AG20443 (cell line): Measurements from ENCODE around the gene SYK.

Experiments
- DNase-seq: peaks from one replicate; pipeline ENCODE4 v3.0.0; 2012; ENCODE audit warnings: low spot score, mixed read lengths

Gene SYK

GRCh38 chr9:90906316-90907055 lies 104.9 kb downstream of the SYK start:
- no peak for DNase-seq

- no peak for DNase-seq
These were observed 105.4 kb downstream of the SYK start for GRCh38 chr9:90907056-90907445.

DNA sequence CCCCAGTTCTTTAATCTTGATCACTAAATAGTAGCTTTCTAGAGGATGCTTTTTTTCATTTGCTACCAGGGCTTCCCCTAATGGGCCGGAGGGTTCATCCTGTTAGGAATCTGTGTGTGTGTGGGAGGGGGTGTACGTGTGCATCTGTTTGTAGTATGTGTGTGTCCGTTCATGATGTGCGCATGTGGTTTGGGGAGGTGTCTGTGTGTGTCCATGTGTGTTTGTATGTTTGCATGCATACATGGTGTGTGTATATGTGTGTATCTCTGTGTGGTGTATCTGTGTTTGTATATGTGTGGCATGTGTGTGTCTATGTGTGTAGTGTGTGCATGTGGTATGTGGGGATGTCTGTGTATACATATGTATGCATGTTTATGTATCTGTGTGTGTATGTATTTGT lies 106.2 kb downstream of the SYK start:
- no peak for DNase-seq

DNA sequence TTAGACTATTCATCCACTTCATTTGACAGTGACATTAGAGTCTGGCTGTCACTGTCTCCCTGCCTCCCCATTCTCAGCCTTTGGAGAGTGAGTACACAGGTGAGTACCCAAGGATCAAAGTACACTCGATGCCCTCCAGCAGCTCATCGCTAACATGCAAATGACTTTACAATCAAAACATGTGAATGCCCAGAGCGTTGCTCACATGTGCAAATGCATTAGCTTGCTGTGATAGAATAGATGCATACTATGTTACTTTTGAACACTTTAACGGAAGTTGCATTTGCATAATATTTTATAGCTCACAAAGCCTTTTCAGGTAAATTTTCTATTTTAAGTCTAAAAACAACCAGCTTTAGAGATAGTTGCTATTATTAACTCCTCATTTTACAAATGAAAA lies 107.6 kb downstream of the SYK start:
- no peak for DNase-seq

DNA sequence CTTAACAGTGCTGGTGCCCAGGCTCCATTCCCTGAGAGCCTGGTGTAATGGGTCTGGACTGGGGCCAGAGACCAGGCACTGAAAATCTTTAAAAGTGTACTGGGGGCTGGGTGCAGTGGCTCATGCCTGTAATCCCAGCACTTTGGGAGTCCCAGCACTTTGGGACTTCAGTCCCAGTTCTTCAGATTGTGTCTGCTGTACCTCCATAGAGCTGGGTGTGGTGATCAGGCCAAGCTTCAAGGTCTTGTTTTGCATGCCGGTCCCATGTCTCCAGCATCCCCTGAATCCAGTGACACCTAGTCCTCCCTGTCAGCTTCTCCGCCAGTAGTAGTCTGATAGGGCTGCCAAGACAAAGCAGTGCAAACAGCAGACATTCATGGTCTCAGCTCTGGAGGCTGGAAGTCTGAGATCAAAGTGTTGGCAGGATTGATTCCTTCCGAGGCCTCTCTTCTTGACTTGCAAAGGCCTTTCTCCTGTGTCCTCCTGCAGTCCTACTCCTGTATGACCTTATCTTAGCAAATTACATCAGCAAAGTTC lies 108.2 kb downstream of the SYK start:
- DNase-seq: no peak

- DNase-seq: no peak
These were observed 112.6 kb downstream of the SYK start for GRCh38 chr9:90914196-90914595.

DNA sequence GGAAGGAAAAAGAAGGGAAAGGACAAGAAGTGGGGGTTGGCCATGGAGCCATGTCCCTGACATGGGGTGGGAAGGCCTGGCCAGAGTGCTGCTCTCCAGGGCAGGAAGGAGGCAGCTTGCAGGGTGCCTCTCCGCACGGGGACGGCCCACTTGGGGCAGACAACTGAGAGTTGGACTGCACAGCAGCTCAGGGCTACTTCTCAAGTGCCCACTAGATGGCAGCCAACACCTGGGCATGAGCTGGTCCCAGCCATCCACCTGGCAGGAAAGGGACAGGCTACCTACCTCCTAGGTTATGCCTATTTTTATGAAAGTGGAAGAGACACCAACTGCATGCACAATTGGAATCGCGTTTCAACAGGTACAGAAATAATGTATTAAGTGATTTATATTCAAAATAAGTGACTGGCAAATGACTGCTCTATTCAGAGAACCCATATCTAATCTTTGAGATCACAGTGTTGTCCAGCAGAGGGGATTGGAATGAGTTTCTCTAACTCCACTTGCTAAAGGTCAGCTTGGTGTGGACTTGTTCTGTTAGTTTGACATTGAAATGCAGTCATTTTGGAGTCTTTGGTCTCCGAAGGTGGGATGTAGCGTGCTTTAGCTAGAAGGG lies 113.4 kb downstream of the SYK start:
- DNase-seq: peak; percentile 94

- peak; percentile 58 for DNase-seq
These were observed 114.1 kb downstream of the SYK start for GRCh38 chr9:90915693-90916092.

DNA sequence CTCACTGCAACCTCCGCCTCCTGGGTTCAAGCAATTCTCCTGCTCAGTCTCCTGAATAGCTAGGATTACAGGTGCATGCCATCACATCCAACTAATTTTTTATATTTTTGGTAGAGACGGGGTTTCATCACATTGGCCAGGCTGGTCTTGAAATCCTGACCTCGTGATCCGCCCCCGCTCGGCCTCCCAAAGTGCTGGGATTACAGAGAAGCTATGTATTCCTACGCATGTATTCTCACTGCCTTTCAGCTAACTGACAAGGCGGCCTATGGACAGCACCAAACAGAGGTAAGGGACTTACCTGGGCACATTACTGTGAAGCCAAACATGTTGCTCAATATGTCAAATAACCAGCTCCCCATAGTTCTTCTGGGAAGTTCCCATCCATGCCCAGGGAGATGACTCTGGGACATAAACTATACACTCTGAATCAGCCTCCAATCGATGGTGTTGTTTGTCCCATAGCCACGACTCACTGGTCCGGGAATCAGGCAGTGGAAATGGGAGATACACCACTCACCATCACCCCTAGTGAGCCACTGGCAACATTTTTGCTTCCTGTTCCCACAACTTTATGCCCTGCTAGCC lies 114.6 kb downstream of the SYK start:
- no peak for DNase-seq

DNA sequence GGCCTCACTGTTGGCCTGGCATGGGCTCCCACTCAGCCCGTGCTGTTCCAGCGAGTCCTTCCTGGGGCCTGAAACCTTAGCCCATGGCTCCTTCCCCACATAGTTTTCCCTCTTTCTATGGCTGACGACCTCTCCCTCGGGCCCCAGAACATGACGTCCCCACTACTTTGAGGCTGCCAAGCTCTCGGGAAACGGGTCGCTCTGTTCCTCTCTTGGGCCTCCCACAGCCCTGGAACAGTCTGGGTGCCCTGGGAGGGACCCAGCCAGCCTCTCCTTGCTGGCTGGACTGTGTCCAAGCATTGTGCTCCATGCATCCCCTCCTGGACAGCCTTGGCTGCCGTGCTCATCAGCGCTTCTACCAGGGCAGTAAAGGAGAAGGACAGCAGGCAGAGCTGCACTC lies 118.3 kb downstream of the SYK start:
- DNase-seq: no peak

DNA sequence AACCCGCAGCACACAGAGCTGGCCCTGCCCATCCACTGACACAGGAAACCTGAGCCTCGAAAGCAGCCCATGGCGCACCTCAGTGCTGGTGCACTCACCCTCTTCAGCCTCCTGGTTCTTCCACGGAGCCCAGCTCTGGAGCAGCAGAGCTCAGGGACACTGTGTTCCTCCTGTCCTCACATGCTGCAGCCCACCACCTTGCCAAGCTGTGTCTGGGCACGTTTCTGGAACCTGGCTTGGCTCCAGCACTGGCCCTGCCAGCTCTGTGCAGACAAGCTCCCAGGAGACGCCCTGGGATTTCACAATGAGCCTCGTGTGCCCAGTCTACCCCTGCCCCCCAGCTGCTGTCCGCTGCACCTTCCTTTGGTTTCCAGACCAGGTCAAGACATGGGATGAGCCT lies 119.5 kb downstream of the SYK start:
- DNase-seq: no peak

GRCh38 chr9:90921969-90922368 lies 120.3 kb downstream of the SYK start:
- DNase-seq: no peak

- DNase-seq: peak; percentile 74
These were observed 124.1 kb downstream of the SYK start for GRCh38 chr9:90925581-90926257.

- no peak for DNase-seq
These were observed 125.3 kb downstream of the SYK start for GRCh38 chr9:90926936-90927335.

- DNase-seq: no peak
These were observed 125.9 kb downstream of the SYK start for GRCh38 chr9:90927496-90927895.

DNA sequence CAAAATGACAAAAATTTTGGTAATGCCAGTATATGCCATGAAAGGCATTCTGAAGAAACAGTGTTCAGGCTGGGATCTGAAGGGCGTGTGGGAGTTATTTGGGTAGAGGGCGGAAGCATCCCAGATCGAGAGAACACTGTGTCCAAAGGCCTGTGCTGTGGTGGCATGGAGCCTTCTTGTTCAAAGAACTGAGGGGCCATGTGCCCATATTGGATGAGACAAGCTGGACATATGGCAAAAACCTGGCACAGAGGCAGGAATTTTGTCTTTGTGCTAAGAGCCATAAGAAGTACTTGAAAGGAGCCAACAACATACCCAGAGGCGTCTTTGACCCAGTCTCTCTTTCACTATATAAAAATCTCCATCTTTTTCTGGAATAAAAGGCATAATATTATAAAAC lies 128.0 kb downstream of the SYK start:
- DNase-seq: no peak

- no peak for DNase-seq
These were observed 131.8 kb downstream of the SYK start for GRCh38 chr9:90933468-90933867.

DNA sequence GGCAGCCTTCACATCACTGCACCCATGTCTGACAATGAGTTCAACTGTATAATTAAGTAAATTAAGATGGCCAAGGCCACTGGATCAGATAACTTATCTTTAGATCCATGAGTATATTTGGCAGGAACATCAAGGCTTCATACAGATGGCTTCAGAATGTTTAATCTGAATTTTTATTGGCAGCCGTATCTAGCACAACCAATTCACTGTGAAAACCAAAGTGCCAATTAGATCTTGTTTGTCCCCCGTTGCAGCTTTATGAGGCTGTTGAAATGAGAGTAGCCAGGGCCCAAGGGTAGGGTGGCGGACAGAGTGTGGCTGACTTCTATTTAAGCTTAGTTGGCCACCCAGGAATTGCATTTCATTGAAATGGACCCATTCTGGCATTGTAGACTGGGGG lies 137.7 kb downstream of the SYK start:
- DNase-seq: no peak

- DNase-seq: no peak
These were observed 138.7 kb downstream of the SYK start for GRCh38 chr9:90940280-90940679.

DNA sequence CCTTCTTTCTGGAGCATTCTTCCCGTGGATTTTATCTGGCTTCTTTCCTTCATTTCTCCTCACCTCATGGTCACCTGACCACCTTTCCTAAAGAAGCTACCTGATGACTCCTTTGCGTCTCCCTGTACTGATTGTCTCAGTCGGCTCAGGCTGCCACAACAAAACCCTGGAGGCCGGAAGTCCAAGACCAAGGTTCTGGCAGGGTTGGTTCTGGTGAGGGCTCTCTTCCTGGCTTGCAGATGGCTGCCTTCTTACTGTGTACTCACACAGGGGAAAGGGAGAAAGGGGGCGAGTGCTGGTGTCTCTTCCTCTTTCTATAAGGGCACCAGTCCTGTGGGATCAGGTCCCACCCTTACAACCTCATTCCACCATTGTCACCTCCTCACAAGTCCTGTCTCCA lies 140.0 kb downstream of the SYK start:
- DNase-seq: no peak

DNA sequence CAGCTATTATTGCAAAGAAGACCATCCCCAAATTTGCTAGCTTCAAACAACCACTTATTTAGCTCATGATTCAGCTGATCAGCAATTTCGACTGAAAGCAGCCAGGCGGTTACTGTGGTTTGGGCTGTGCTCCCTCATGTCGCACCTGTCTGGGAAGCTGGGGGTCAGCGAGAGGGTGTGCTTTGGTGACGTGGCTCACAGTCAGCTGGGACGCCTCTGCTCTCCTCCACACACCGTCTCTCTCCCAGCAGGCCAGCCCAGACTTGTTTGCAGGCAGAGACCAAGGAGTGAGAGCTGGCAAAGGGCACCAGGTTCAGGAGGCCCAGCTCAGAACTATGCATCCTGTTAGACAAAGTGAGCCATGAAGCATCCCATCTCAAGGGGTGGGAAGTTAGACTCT lies 140.9 kb downstream of the SYK start:
- DNase-seq: no peak

DNA sequence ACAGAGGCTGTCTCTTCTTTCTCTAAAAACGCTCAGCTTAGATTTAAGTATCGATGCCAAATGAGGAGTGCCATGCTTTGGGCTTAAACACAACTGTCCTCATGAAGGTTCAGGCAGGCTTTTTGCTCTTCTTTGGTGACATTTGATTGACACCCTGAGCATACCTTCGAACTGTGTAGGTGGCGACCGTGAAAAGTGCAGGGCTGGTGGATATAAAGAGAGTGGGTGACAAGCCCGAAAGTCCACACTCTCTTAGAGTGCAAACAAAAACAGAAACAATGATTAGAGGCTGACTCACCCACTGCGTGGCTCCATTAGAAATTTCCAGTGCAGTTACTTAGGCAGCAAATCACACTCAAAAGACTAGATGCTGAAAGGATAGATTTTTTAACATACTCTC lies 141.7 kb downstream of the SYK start:
- peak; percentile 38 for DNase-seq

DNA sequence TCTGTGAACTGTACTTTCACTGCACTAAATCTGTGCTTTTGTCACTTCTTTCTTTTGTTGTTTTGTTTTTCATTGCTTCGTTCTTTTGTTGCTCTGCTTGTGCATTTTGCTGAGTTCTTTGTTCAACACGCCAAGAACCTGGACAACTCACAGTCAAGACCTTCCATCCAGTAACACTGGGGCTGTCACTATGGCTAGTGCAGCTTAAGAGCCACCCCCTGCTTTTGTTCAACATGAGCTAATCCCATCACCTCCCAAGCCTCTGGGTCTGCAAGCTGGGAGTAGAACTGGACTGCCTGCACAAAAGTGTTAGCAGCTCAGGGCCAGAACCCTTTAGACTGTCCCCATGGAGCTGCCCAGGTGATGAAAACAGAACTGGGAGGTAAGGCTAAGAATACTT lies 143.7 kb downstream of the SYK start:
- no peak for DNase-seq
